PFSK-1 (cell line): Measurements from ENCODE around the gene ZNF726.

Experiments used
- FOXP2 ChIP-seq: optimal IDR thresholded peaks from 2 replicates; pipeline ENCODE3; 2011; ENCODE audit warnings: borderline replicate concordance, control low read depth, inconsistent platforms; ENCODE audit not compliant: insufficient read depth; ENCODE audit errors: extremely low read length, extremely low read depth
- POLR2AphosphoS5 ChIP-seq: IDR thresholded peaks from 2 replicates; pipeline ENCODE4 v1.6.1; 2012; ENCODE audit warnings: low read depth, mild to moderate bottlenecking, control low read depth, low read length, moderate library complexity
- SIN3A ChIP-seq: IDR thresholded peaks from 2 replicates; pipeline ENCODE4 v1.6.1; 2012; ENCODE audit warnings: mild to moderate bottlenecking, low read length, moderate library complexity, borderline replicate concordance; ENCODE audit not compliant: insufficient read depth
- TAF1 ChIP-seq: IDR thresholded peaks from 2 replicates; pipeline ENCODE4 v1.6.1; 2012; ENCODE audit warnings: low read length, control low read depth, borderline replicate concordance; ENCODE audit not compliant: insufficient read depth
- TF ChIP-seq, protein P1 (sequence below), 2 experiments: IDR thresholded peaks; 2 replicates each; pipeline versions ENCODE4 v1.6.1 to v1.8.0; 2011 to 2012; ENCODE audit warnings: low read depth in 2 of 2, low read length in 2 of 2, control low read depth in 1 of 2, inconsistent platforms in 1 of 2, mild to moderate bottlenecking in 1 of 2, moderate library complexity in 1 of 2; ENCODE audit not compliant: insufficient read depth in 1 of 2

The ZNF726 gene

DNA sequence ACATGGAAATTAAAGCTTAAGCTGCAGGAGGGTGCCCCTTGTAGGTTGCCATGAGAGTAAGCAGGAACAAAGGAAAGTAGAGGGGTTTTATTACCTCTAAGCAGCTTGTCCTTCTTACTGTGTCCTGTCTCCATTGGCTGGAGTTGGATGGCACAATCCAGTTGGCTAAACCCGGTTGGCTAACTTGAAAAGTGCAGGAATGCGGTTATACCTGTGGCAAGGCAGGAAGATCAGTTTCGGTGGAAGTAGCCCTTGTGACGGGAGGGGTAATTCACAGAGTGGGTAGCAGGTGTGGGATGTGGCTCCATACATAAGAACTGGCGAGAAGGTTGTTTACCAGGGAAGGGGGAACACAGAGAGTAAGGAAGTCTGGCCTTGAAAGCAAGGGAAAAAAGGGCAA is 3.2 kb downstream of the ZNF726 start:
- TF ChIP-seq FOXP2 (no peak), SIN3A (no peak), POLR2AphosphoS5 (no peak), TAF1 (no peak)
- TF ChIP-seq, protein P1, sequence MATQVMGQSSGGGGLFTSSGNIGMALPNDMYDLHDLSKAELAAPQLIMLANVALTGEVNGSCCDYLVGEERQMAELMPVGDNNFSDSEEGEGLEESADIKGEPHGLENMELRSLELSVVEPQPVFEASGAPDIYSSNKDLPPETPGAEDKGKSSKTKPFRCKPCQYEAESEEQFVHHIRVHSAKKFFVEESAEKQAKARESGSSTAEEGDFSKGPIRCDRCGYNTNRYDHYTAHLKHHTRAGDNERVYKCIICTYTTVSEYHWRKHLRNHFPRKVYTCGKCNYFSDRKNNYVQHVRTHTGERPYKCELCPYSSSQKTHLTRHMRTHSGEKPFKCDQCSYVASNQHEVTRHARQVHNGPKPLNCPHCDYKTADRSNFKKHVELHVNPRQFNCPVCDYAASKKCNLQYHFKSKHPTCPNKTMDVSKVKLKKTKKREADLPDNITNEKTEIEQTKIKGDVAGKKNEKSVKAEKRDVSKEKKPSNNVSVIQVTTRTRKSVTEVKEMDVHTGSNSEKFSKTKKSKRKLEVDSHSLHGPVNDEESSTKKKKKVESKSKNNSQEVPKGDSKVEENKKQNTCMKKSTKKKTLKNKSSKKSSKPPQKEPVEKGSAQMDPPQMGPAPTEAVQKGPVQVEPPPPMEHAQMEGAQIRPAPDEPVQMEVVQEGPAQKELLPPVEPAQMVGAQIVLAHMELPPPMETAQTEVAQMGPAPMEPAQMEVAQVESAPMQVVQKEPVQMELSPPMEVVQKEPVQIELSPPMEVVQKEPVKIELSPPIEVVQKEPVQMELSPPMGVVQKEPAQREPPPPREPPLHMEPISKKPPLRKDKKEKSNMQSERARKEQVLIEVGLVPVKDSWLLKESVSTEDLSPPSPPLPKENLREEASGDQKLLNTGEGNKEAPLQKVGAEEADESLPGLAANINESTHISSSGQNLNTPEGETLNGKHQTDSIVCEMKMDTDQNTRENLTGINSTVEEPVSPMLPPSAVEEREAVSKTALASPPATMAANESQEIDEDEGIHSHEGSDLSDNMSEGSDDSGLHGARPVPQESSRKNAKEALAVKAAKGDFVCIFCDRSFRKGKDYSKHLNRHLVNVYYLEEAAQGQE (IDR thresholded peaks at IDR 0.05; ENCODE audit: insufficient read depth in 1 of 2, low read depth in 2 of 2, low read length in 2 of 2): no peak

DNA sequence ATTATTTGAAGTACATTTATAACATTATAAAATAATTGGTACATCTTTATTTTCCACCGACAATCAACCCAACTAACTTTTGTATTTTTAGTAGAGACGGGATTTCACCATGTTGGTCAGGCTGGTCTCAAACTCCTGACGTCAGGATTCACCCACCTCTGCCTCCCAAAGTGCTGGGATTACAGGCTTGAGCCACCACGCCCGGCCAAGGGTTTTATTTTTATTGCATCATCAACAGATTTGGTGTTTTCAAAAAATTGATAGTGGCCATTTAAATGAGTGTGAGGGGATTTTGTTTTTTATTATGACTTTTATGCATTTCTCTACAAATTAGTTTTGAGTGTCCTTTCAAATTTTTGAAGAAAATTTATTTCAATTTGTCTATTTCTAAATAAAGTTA is 10.6 kb downstream of the ZNF726 start:
- TF ChIP-seq POLR2AphosphoS5 (no peak), FOXP2 (no peak), SIN3A (no peak), TAF1 (no peak)
- TF ChIP-seq, protein P1 (IDR thresholded peaks at IDR 0.05; ENCODE audit: insufficient read depth in 1 of 2, low read depth in 2 of 2, low read length in 2 of 2): no peak

DNA sequence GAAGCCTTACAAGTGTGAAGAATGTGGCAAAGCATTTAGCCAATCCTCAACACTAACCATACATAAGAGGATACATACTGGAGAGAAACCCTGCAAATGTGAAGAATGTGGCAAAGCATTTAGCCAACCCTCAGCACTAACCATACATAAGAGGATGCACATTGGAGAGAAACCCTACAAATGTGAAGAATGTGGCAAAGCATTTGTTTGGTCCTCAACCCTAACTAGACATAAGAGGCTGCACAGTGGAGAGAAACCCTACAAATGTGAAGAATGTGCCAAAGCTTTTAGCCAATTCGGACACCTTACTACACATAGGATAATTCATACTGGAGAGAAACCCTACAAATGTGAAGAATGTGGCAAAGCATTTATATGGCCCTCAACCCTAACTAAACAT is 18.2 kb downstream of the ZNF726 start:
- TF ChIP-seq POLR2AphosphoS5: no peak

DNA sequence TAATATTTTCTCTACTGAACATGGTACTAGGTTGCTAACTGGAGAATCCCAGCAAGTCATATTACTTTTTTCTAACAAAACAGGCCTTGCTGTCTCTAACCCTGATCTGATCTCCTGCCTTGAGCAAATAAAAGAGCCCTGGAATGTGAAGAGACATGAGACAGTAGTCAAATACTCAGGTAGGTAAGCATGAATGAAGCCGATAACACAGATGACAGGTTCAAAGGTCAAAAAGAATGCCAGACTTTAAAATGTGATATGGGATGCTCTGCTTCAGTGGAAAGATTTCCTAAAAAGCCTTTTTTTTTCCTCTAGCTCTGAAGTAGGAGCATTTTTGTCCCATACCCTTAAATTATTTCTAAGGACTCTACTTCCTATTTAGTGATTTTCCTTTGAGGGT is 28.7 kb downstream of the ZNF726 start:
- TF ChIP-seq, protein P1 (IDR thresholded peaks at IDR 0.05; ENCODE audit: insufficient read depth in 1 of 2, low read depth in 2 of 2, low read length in 2 of 2): no peak
- TF ChIP-seq SIN3A (no peak), FOXP2 (no peak), POLR2AphosphoS5 (no peak), TAF1 (no peak)

DNA sequence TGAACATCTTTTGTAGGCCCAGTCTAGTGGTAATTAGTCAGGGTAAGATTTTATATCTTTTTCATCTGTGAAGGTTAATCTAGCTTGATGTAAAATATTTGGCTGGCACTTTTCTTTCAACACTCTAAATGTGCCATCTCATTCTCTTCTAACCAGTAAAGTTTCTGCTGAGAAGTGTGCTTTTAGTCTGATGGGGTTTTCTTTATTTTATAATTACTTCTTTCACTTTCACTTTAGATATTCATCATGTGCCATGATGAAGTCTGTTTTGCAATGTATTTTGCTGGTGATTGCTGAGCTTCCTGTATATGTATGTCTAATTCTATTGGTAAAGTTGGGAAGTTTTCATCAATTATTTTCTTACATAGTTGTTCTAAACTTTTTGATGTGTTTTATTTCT is 31.9 kb downstream of the ZNF726 start:
- TF ChIP-seq FOXP2 (no peak), TAF1 (no peak), SIN3A (no peak), POLR2AphosphoS5 (no peak)
- TF ChIP-seq, protein P1 (IDR thresholded peaks at IDR 0.05; ENCODE audit: insufficient read depth in 1 of 2, low read depth in 2 of 2, low read length in 2 of 2): no peak
